Measurements from ENCODE around the gene TLL1. TPM values are rescaled to one million over a fixed set of nuclear protein-coding genes. Genes with fewer than 3 reads are reported as not detected.

The TLL1 gene
- total RNA-seq, 1 experiment from 2014 or later: 0.41 TPM

DNA sequence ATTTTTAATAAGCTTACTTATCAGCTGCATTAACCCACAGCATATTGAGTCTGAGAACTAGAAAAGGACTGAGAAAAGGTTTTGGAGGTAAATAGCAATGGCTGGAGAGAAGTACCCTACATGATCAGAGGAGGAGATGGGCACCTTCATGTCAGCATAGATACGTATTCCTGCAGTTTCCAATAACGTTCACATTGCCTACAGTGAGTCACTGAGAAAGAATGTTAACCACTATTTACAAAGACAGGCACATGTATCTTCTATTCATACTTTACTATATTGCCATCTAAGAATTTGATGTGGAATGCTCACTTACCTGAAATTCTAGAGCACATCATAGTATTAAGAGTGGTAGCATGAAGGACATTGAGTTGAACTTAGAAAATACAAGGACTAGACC, 92.5 kb downstream of the TLL1 start:
- intact Hi-C loops (cut with micrococcal nuclease; ENCODE audit: unreplicated experiment) (no loop called here), in situ Hi-C loops (cut with HindIII; ENCODE audit: low pct_unique_long_range_greater_than_20kb, low sequenced_read_pairs) (no loop called here)
- POLR2A ChIA-PET: no interaction called here
- no TSS peak for BruUV-seq (replicated peaks)
- Histone ChIP-seq H3K36me3 (ENCODE audit: control insufficient read depth, insufficient read depth, low read length) (no peaks in the 10 kb centered on the region), H3K27ac (ENCODE audit: low read length) (no peak overlapping the region), H3K4me1 (ENCODE audit: control insufficient read depth, insufficient read depth, low read length) (no peaks in the 10 kb centered on the region), H3K4me3 (ENCODE audit: low read depth in 2 of 2, low read length in 2 of 2) (no peak overlapping the region), H3K27me3 (ENCODE audit: control insufficient read depth, insufficient read depth, low read length) (no peaks in the 10 kb centered on the region), H3K9me3 (ENCODE audit: control insufficient read depth, insufficient read depth, low read depth, low read length) (no peaks in the 10 kb centered on the region)
- DNase-seq (ENCODE audit: low read depth, low spot score) (no peak), ATAC-seq (no peak)
- CTCF ChIA-PET: no interaction called here
- TF ChIP-seq CTCF (IDR thresholded peaks at IDR 0.05): no peak
- no peak for TF ChIP-seq REST (IDR thresholded peaks at IDR 0.05; ENCODE audit: insufficient read depth in 1 of 2, low read depth in 2 of 2, low read length in 1 of 2)

DNA sequence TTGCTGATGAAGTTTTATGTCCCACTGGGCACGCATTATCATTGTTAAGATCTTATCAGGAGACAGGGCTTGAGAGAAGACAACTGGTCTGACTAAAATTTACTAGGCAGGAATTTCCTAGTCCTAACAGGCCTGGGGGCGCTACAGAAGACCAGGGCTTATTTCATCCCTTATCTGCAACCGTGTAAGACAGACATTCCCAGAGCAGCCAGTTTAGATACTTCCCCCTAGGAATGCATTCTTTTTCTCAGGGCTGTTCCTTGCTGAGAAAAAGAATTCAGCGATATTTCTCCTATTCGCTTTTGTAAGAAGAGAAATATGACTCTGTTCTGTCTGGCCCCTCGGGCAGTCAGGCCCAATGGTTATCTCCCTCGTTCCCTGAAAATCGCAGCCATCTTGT, 93.8 kb downstream of the TLL1 start:
- intact Hi-C loops (cut with micrococcal nuclease; ENCODE audit: unreplicated experiment): no loop called here
- BruUV-seq (replicated peaks): no TSS peak
- Histone ChIP-seq H3K27ac (ENCODE audit: low read length) (no peak overlapping the region), H3K36me3 (ENCODE audit: control insufficient read depth, insufficient read depth, low read length) (no peaks in the 10 kb centered on the region), H3K4me1 (ENCODE audit: control insufficient read depth, insufficient read depth, low read length) (no peaks in the 10 kb centered on the region), H3K9me3 (ENCODE audit: control insufficient read depth, insufficient read depth, low read depth, low read length) (no peaks in the 10 kb centered on the region), H3K4me3 (ENCODE audit: low read depth in 2 of 2, low read length in 2 of 2) (no peak overlapping the region), H3K27me3 (ENCODE audit: control insufficient read depth, insufficient read depth, low read length) (no peaks in the 10 kb centered on the region)
- ChIA-PET CTCF (no interaction called here), POLR2A (no interaction called here)
- TF ChIP-seq REST (IDR thresholded peaks at IDR 0.05; ENCODE audit: insufficient read depth in 1 of 2, low read depth in 2 of 2, low read length in 1 of 2): no peak
- ATAC-seq (no peak), DNase-seq (ENCODE audit: low read depth, low spot score) (no peak)
- in situ Hi-C loops (cut with HindIII; ENCODE audit: low pct_unique_long_range_greater_than_20kb, low sequenced_read_pairs): no loop called here

GRCh38 chr4:165967486-165967885, 94.4 kb downstream of the TLL1 start:
- in situ Hi-C loops (cut with HindIII; ENCODE audit: low pct_unique_long_range_greater_than_20kb, low sequenced_read_pairs): no loop called here
- H3K4me1 ChIP-seq (ENCODE audit: control insufficient read depth, insufficient read depth, low read length): no peaks in the 10 kb centered on the region
- TF ChIP-seq SIN3A (IDR thresholded peaks at IDR 0.05; ENCODE audit: borderline replicate concordance, insufficient read depth, low read depth, low read length) (no peak), CTCF (IDR thresholded peaks at IDR 0.05) (no peak), POLR2AphosphoS5 (IDR thresholded peaks at IDR 0.05; ENCODE audit: low read depth, low read length) (no peak), REST (IDR thresholded peaks at IDR 0.05; ENCODE audit: insufficient read depth in 1 of 2, low read depth in 2 of 2, low read length in 1 of 2) (no peak), TCF7L2 (IDR thresholded peaks at IDR 0.05; ENCODE audit: low read depth, low read length) (no peak)
- no peaks in the 10 kb centered on the region for H3K9me3 ChIP-seq (ENCODE audit: control insufficient read depth, insufficient read depth, low read depth, low read length)
- ATAC-seq (no peak), DNase-seq (ENCODE audit: low read depth, low spot score) (no peak)
- ChIA-PET CTCF (no interaction called here), POLR2A (no interaction called here)
- BruUV-seq (replicated peaks): no TSS peak
- H3K36me3 ChIP-seq (ENCODE audit: control insufficient read depth, insufficient read depth, low read length): no peaks in the 10 kb centered on the region
- intact Hi-C loops (cut with micrococcal nuclease; ENCODE audit: unreplicated experiment): no loop called here
- H3K4me3 ChIP-seq (ENCODE audit: low read depth in 2 of 2, low read length in 2 of 2): no peak overlapping the region
- H3K27ac ChIP-seq (ENCODE audit: low read length): no peak overlapping the region
- H3K27me3 ChIP-seq (ENCODE audit: control insufficient read depth, insufficient read depth, low read length): no peaks in the 10 kb centered on the region

Measured in Panc1 (cell line).